Neutrophil (primary cell): ENCODE measurements around the gene LIMK2.
A peak's percentile ranks its signal among the peaks of the same experiment; 100 is the strongest.

ENCODE experiments used
- H3K27ac ChIP-seq: fragments of 200-600 bp; sonication (generic); 2 replicates; pipeline ENCODE4 v1.5.1; 2016; ENCODE audit warnings: mild to moderate bottlenecking, moderate library complexity
- H3K27me3 ChIP-seq: fragments of 200-600 bp; sonication (generic); 2 replicates; pipeline ENCODE4 v1.6.0; 2016; ENCODE audit warnings: mild to moderate bottlenecking
- H3K36me3 ChIP-seq: fragments of 200-600 bp; sonication (generic); 2 replicates; pipeline ENCODE4 v1.5.1; 2017
- H3K4me1 ChIP-seq, 2 experiments: fragments of 200-600 bp in 1 of 2; sonication (generic) in 1 of 2; 1 replicate in 1 of 2; 2 replicates in 1 of 2; pipeline versions ENCODE4 v1.5.1 to v1.6.1; 2013 to 2016; ENCODE audit warnings: low read depth in 1 of 2, low read length in 1 of 2, mild to moderate bottlenecking in 1 of 2, moderate library complexity in 1 of 2; ENCODE audit not compliant: control insufficient read depth in 1 of 2, insufficient read depth in 1 of 2
- H3K4me3 ChIP-seq, 2 experiments: fragments of 200-600 bp in 1 of 2; sonication (generic) in 1 of 2; 1 replicate in 1 of 2; 2 replicates in 1 of 2; pipeline ENCODE4 v1.5.1; 2013 to 2016; ENCODE audit warnings: low read depth in 1 of 2, low read length in 1 of 2, mild to moderate bottlenecking in 1 of 2, moderate library complexity in 1 of 2
- H3K9me3 ChIP-seq: fragments of 200-600 bp; sonication (generic); 2 replicates; pipeline ENCODE4 v1.5.1; 2016
- CTCF ChIP-seq: fragments of 200-600 bp; sonication (generic); IDR thresholded peaks from 2 replicates; pipeline ENCODE4 v1.5.1; 2016; ENCODE audit warnings: antibody characterized with exemption

Gene LIMK2

DNA sequence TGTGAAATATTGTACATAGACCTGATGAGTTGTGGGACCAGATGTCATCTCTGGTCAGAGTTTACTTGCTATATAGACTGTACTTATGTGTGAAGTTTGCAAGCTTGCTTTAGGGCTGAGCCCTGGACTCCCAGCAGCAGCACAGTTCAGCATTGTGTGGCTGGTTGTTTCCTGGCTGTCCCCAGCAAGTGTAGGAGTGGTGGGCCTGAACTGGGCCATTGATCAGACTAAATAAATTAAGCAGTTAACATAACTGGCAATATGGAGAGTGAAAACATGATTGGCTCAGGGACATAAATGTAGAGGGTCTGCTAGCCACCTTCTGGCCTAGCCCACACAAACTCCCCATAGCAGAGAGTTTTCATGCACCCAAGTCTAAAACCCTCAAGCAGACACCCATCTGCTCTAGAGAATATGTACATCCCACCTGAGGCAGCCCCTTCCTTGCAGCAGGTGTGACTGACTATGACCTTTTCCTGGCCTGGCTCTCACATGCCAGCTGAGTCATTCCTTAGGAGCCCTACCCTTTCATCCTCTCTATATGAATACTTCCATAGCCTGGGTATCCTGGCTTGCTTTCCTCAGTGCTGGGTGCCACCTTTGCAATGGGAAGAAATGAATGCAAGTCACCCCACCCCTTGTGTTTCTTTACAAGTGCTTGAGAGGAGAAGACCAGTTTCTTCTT is 67.9 kb downstream of the LIMK2 start:
- peaks cover 96% of the 10 kb centered on the region for H3K36me3 ChIP-seq
- no peak for TF ChIP-seq CTCF
- peaks cover 0 to 6% of the 10 kb centered on the region in 2 experiments for H3K4me1 ChIP-seq
- no peak overlapping the region for H3K4me3 ChIP-seq
- no peaks in the 10 kb centered on the region for H3K27me3 ChIP-seq
- H3K27ac ChIP-seq: peak overlapping the region; percentile 5
- peaks cover 4% of the 10 kb centered on the region for H3K9me3 ChIP-seq

DNA sequence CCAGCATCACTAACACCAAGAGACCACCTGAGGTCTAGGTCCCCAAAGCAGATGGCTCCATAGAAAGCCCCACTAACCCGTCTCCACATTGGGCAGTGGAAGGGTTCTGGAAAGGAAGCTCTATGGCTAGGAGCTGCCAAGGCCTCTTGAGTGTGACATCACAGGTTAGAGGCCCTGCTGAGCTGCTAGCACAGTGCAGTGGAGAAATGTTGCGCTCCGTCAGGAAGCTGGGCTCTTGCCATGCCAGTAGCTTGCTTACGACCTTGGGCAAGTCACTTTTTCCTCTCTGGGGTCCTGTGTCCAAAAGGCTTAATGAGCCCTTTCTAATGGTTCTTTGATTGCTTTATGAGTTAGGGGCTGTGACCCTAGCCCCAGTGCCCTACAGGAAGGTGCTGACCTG is 69.6 kb downstream of the LIMK2 start:
- Histone ChIP-seq H3K9me3 (peaks cover 4% of the 10 kb centered on the region), H3K27me3 (no peaks in the 10 kb centered on the region), H3K4me1 (peaks cover 3 to 9% of the 10 kb centered on the region in 2 experiments), H3K27ac (no peak overlapping the region), H3K4me3 (no peak overlapping the region), H3K36me3 (peaks cover 85% of the 10 kb centered on the region)
- TF ChIP-seq CTCF: no peak

DNA sequence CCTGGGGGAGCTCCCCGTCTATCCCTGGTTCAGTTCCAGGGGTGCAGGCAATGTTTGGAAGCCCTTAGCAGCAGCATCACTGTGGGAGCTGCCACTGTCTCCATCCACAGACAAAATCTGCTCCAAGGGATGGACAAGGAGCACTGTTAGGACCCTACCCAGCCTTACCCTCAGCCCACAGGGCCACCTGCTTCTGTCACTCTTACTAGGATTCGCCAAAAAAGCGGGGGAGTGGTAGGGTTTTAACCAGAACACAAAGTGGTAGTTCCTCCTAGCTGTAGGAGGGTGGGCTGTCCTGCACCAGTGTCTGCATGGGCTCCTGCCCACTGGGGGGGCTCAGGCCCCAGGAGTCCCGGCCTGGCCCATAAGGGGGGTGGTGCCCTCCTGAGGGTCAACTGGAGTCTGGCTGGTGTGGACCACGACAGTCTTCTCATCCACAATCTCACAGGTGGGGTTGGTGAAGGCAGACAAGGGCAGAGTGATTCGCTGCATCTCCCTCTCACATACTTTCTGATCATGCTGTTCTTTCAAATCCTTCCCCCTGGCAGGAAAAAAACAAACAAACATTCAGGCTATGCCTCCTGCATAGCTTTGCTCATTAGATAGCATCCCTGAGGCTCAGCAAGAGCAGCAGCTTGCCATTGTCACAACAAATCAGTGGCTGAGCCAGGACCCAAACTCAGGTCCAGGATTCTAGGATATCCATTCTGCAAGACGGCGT is 70.8 kb downstream of the LIMK2 start:
- H3K36me3 ChIP-seq: peaks cover 73% of the 10 kb centered on the region
- peak overlapping the region; percentile 35 for H3K27ac ChIP-seq

GRCh38 chr22:31284281-31285155 is 72.4 kb downstream of the LIMK2 start:
- peaks cover 23 to 31% of the 10 kb centered on the region in 2 experiments for H3K4me1 ChIP-seq
- peak overlapping the region; percentile 65 for H3K27ac ChIP-seq
- no peak overlapping the region for H3K4me3 ChIP-seq
- no peak for TF ChIP-seq CTCF
- H3K27me3 ChIP-seq: no peaks in the 10 kb centered on the region
- peaks cover under 1% of the 10 kb centered on the region for H3K9me3 ChIP-seq
- peaks cover 57% of the 10 kb centered on the region for H3K36me3 ChIP-seq

More for the DNA sequence above, 70.8 kb downstream of the LIMK2 start:
- no peaks in the 10 kb centered on the region for H3K27me3 ChIP-seq
- peaks cover 7 to 15% of the 10 kb centered on the region in 2 experiments for H3K4me1 ChIP-seq
- no peak overlapping the region for H3K4me3 ChIP-seq
- peaks cover 4% of the 10 kb centered on the region for H3K9me3 ChIP-seq
- TF ChIP-seq CTCF: no peak
